Hepatocyte (in vitro differentiated cells): ENCODE measurements around the gene ARIH2. TPM values are rescaled to one million over a fixed set of nuclear protein-coding genes. Genes with fewer than 3 reads are reported as not detected.

Source experiments
- DNase-seq: peaks from one replicate; pipeline ENCODE4 v3.0.0-alpha.2; 2016; ENCODE audit warnings: low spot score
- H2AFZ ChIP-seq: fragments of 200-600 bp; sonication (generic); 2 replicates; pipeline ENCODE4 v1.6.0; 2016; ENCODE audit warnings: antibody characterized with exemption, mild to moderate bottlenecking
- H3K27ac ChIP-seq: fragments of 200-600 bp; sonication (generic); 2 replicates; pipeline ENCODE4 v1.5.1; 2016; ENCODE audit warnings: mild to moderate bottlenecking
- H3K27me3 ChIP-seq: fragments of 200-600 bp; sonication (generic); 2 replicates; pipeline ENCODE4 v1.6.1; 2016
- H3K36me3 ChIP-seq: fragments of 200-600 bp; sonication (generic); replicated peaks from 2 replicates; pipeline ENCODE4 v1.5.1; 2016; ENCODE audit warnings: low read depth; ENCODE audit not compliant: insufficient read depth
- H3K4me1 ChIP-seq: fragments of 200-600 bp; sonication (generic); 2 replicates; pipeline ENCODE4 v1.5.1; 2016; ENCODE audit warnings: mild to moderate bottlenecking, moderate library complexity; ENCODE audit not compliant: insufficient read depth
- H3K4me2 ChIP-seq: fragments of 200-600 bp; sonication (generic); 2 replicates; pipeline ENCODE4 v1.6.0; 2016
- H3K4me3 ChIP-seq: fragments of 200-600 bp; sonication (generic); 2 replicates; pipeline ENCODE4 v1.5.1; 2016; ENCODE audit warnings: mild to moderate bottlenecking
- H3K79me2 ChIP-seq: fragments of 200-600 bp; sonication (generic); 2 replicates; pipeline ENCODE4 v1.6.0; 2017; ENCODE audit warnings: mild to moderate bottlenecking
- H3K9me2 ChIP-seq: fragments of 200-600 bp; sonication (generic); replicated peaks from 2 replicates; pipeline ENCODE4 v1.6.0; 2017; ENCODE audit warnings: mild to moderate bottlenecking; ENCODE audit not compliant: insufficient read depth
- H3K9me3 ChIP-seq: fragments of 200-600 bp; sonication (generic); 2 replicates; pipeline ENCODE4 v1.5.1; 2016; ENCODE audit warnings: low read depth, mild to moderate bottlenecking
- H4K20me1 ChIP-seq: fragments of 200-600 bp; sonication (generic); 2 replicates; pipeline ENCODE4 v1.6.0; 2016; ENCODE audit warnings: mild to moderate bottlenecking; ENCODE audit not compliant: insufficient read depth, poor library complexity, severe bottlenecking
- EZH2 ChIP-seq: fragments of 200-600 bp; sonication (generic); IDR thresholded peaks from 2 replicates; pipeline ENCODE4 v1.6.1; 2016; ENCODE audit warnings: antibody characterized with exemption, mild to moderate bottlenecking, borderline replicate concordance
- EZH2phosphoT487 ChIP-seq: fragments of 200-600 bp; sonication (generic); IDR thresholded peaks from one replicate; pipeline ENCODE4 v1.6.1; 2018; ENCODE audit warnings: antibody characterized with exemption, mild to moderate bottlenecking, low read depth, moderate library complexity; ENCODE audit not compliant: unreplicated experiment, severe bottlenecking
- WGBS: methylation state at CpG from one replicate; pipeline ENCODE4 v1.1.6; 2016; ENCODE audit warnings: low lambda C conversion rate; ENCODE audit errors: missing lambda C conversion rate; 5-methylcytosine and 5-hydroxymethylcytosine counted together
- polyA plus RNA-seq: library from polyadenylated mRNA; unstranded; fragments of >200 nt; fragmentation: Nextera tagmentation; extraction: Ambion mirVana; gene quantifications from 2 replicates; pipeline ENCODE4 v1.2.1, GENCODE V29; 2016
- total RNA-seq: library from RNA; depleted of rRNA; stranded (reverse); fragments of >200 nt; gene quantifications from 2 replicates; pipeline ENCODE4 v1.2.3, GENCODE V29; 2014
- TF ChIP-seq, protein P1 (sequence below): fragments of 200-600 bp; sonication (generic); IDR thresholded peaks from 2 replicates; pipeline ENCODE4 v1.5.1; 2016; ENCODE audit warnings: antibody characterized with exemption, mild to moderate bottlenecking; ENCODE audit not compliant: poor library complexity

Gene ARIH2
- total and polyA plus RNA-seq, 2 experiments from 2014 or later: 41.7 to 60.9 TPM

GRCh38 chr3:48938156-48938555, 19.5 kb downstream of the ARIH2 start:
- Histone ChIP-seq H2AFZ (no peak overlapping the region), H3K9me2 (no peaks in the 10 kb centered on the region), H3K27me3 (no peaks in the 10 kb centered on the region), H3K4me2 (no peak overlapping the region), H3K4me3 (no peak overlapping the region), H3K4me1 (no peaks in the 10 kb centered on the region), H3K9me3 (no peaks in the 10 kb centered on the region), H3K79me2 (peaks cover 64% of the 10 kb centered on the region), H3K27ac (no peak overlapping the region), H3K36me3 (no peaks in the 10 kb centered on the region), H4K20me1 (peaks cover 6% of the 10 kb centered on the region)
- no peak for DNase-seq
- TF ChIP-seq EZH2 (no peak), EZH2phosphoT487 (no peak)
- TF ChIP-seq, protein P1, sequence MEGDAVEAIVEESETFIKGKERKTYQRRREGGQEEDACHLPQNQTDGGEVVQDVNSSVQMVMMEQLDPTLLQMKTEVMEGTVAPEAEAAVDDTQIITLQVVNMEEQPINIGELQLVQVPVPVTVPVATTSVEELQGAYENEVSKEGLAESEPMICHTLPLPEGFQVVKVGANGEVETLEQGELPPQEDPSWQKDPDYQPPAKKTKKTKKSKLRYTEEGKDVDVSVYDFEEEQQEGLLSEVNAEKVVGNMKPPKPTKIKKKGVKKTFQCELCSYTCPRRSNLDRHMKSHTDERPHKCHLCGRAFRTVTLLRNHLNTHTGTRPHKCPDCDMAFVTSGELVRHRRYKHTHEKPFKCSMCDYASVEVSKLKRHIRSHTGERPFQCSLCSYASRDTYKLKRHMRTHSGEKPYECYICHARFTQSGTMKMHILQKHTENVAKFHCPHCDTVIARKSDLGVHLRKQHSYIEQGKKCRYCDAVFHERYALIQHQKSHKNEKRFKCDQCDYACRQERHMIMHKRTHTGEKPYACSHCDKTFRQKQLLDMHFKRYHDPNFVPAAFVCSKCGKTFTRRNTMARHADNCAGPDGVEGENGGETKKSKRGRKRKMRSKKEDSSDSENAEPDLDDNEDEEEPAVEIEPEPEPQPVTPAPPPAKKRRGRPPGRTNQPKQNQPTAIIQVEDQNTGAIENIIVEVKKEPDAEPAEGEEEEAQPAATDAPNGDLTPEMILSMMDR: no peak

- H3K79me2 ChIP-seq: peaks cover 64% of the 10 kb centered on the region
- no peaks in the 10 kb centered on the region for H3K9me3 ChIP-seq
- no peak overlapping the region for H2AFZ ChIP-seq
- DNase-seq: no peak
- no peak overlapping the region for H3K27ac ChIP-seq
- peaks cover 7% of the 10 kb centered on the region for H4K20me1 ChIP-seq
- TF ChIP-seq, protein P1: no peak
- TF ChIP-seq EZH2phosphoT487: no peak
- no peak for TF ChIP-seq EZH2
- H3K9me2 ChIP-seq: no peaks in the 10 kb centered on the region
- H3K4me2 ChIP-seq: no peak overlapping the region
- no peaks in the 10 kb centered on the region for H3K4me1 ChIP-seq
- WGBS: 100% methylated on average over 3 of the region's 3 CpGs
- no peaks in the 10 kb centered on the region for H3K36me3 ChIP-seq
- H3K27me3 ChIP-seq: no peaks in the 10 kb centered on the region
- H3K4me3 ChIP-seq: no peak overlapping the region
Measured at GRCh38 chr3:48938689-48939088, 20.0 kb downstream of the ARIH2 start.

DNA sequence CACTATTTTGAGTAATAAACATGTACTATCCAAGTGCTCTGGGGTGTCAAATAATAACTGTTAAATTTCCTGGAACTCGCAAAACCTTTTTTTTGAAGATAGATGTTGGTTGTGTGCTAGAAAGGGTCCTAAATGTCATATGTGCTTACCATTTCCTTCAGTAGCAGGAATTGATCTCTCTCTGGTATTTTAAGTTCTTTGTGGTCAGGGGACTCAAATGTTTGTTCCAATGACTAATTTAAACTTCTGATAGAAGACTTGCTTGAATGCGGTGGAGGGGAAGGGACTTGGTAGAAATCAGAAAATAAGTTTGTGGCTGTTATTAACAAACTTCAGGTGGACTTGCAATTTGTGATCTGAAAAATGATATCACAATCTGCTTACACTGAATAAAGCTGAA, 26.8 kb downstream of the ARIH2 start:
- Histone ChIP-seq H3K27me3 (no peaks in the 10 kb centered on the region), H3K4me1 (no peaks in the 10 kb centered on the region), H3K79me2 (peaks cover 54% of the 10 kb centered on the region), H4K20me1 (peaks cover 3% of the 10 kb centered on the region), H2AFZ (no peak overlapping the region), H3K4me3 (no peak overlapping the region), H3K27ac (no peak overlapping the region), H3K9me3 (no peaks in the 10 kb centered on the region), H3K36me3 (no peaks in the 10 kb centered on the region), H3K4me2 (no peak overlapping the region), H3K9me2 (no peaks in the 10 kb centered on the region)
- 98% methylated on average over 2 of the region's 2 CpGs for WGBS
- no peak for DNase-seq
- TF ChIP-seq, protein P1: no peak
- TF ChIP-seq EZH2: no peak
- no peak for TF ChIP-seq EZH2phosphoT487

GRCh38 chr3:48945891-48946549, 27.4 kb downstream of the ARIH2 start:
- Histone ChIP-seq H3K27me3 (no peaks in the 10 kb centered on the region), H3K4me3 (no peak overlapping the region), H3K79me2 (peaks cover 60% of the 10 kb centered on the region), H3K9me3 (no peaks in the 10 kb centered on the region), H3K9me2 (no peaks in the 10 kb centered on the region), H3K27ac (no peak overlapping the region), H3K4me2 (no peak overlapping the region), H3K36me3 (no peaks in the 10 kb centered on the region), H4K20me1 (peaks cover 3% of the 10 kb centered on the region), H2AFZ (no peak overlapping the region), H3K4me1 (no peaks in the 10 kb centered on the region)
- TF ChIP-seq EZH2phosphoT487 (no peak), EZH2 (no peak)
- TF ChIP-seq, protein P1: no peak
- 91% methylated on average over 4 of the region's 4 CpGs for WGBS
- DNase-seq: no peak
